CD4-positive, alpha-beta memory T cell (primary cell): ENCODE data around the gene RAPGEF1. TPM values are rescaled to one million over a fixed set of nuclear protein-coding genes. Genes with fewer than 3 reads are reported as not detected.
"Not testable (repeated sequence)": the region's sequence is repeated elsewhere in the genome, so short reads cannot be mapped to it uniquely, and the experiment has no call there.

ENCODE experiments used
- CTCF ChIA-PET: fragments of 350-600 bp; sonication (Branson Sonifier 250); formaldehyde crosslinking; loops from one replicate; lab custom pipeline; 2021; ENCODE audit warnings: inconsistent platforms; ENCODE audit not compliant: partially characterized antibody; lab: Charles Lee
- POLR2A ChIA-PET: fragments of 350-600 bp; sonication (Branson Sonifier 250); formaldehyde crosslinking; loops from one replicate; lab custom pipeline; 2021; ENCODE audit not compliant: partially characterized antibody; lab: Charles Lee
- DNase-seq, 5 donors: peaks; one replicate each; pipeline versions ENCODE4 v3.0.0 to v3.0.0-alpha.2; 2020 to 2022; ENCODE audit warnings: mixed read lengths in 1 of 5
- H3K27ac ChIP-seq: one replicate; pipeline ENCODE4 v1.7.0; 2013; ENCODE audit warnings: low read depth, low read length
- H3K27me3 ChIP-seq: 2 replicates; pipeline ENCODE4 v1.7.0; 2013; ENCODE audit warnings: mild to moderate bottlenecking, low read length, moderate library complexity; ENCODE audit not compliant: insufficient read depth
- H3K36me3 ChIP-seq: 2 replicates; pipeline ENCODE4 v1.7.0; 2013; ENCODE audit warnings: mild to moderate bottlenecking, low read length, moderate library complexity; ENCODE audit not compliant: insufficient read depth
- H3K4me1 ChIP-seq: 2 replicates; pipeline ENCODE4 v1.7.0; 2013; ENCODE audit warnings: mild to moderate bottlenecking, low read length, moderate library complexity; ENCODE audit not compliant: insufficient read depth
- H3K4me3 ChIP-seq, 2 donors: one replicate each; pipeline ENCODE4 v1.7.0; 2013; ENCODE audit warnings: low read length in 2 of 2, mild to moderate bottlenecking in 1 of 2
- H3K9me3 ChIP-seq, 2 donors: one replicate each; pipeline ENCODE4 v1.7.0; 2013; ENCODE audit warnings: low read length in 2 of 2, control low read depth in 1 of 2; ENCODE audit not compliant: control insufficient read depth in 1 of 2
- H3K27ac Mint-ChIP-seq, 7 donors: one replicate each; pipeline ENCODE4 v1.8.0; 2020 to 2021; ENCODE audit warnings: mixed read lengths in 7 of 7, mild to moderate bottlenecking in 6 of 7, inconsistent platforms in 3 of 7, moderate library complexity in 3 of 7
- H3K27me3 Mint-ChIP-seq, 2 donors: one replicate each; pipeline ENCODE4 v1.8.0; 2020 to 2021; ENCODE audit warnings: mixed read lengths in 2 of 2
- H3K36me3 Mint-ChIP-seq, 2 donors: one replicate each; pipeline ENCODE4 v1.8.0; 2020 to 2021; ENCODE audit warnings: mixed read lengths in 2 of 2, inconsistent platforms in 1 of 2, mild to moderate bottlenecking in 1 of 2
- H3K4me1 Mint-ChIP-seq, 4 donors: one replicate each; pipeline ENCODE4 v1.8.0; 2020 to 2021; ENCODE audit warnings: mixed read lengths in 4 of 4, mild to moderate bottlenecking in 1 of 4
- H3K4me3 Mint-ChIP-seq, 8 donors: one replicate each; pipeline ENCODE4 v1.8.0; 2020 to 2021; ENCODE audit warnings: mixed read lengths in 8 of 8, mild to moderate bottlenecking in 7 of 8, moderate library complexity in 6 of 8, inconsistent platforms in 3 of 8
- H3K9me3 Mint-ChIP-seq, 8 donors: one replicate each; pipeline ENCODE4 v1.8.0; 2020 to 2021; ENCODE audit warnings: mixed read lengths in 8 of 8, mild to moderate bottlenecking in 5 of 8, inconsistent platforms in 3 of 8, moderate library complexity in 1 of 8
- intact Hi-C: fragments of 100-400 bp; cut with micrococcal nuclease; formaldehyde crosslinking; loops from one replicate; pipeline ENCODE4 v1.15.1; 2023
- polyA plus RNA-seq, 2 donors: library from polyadenylated mRNA; unstranded; fragments of 300-500 nt; fragmentation: Illumina TruSeq; gene quantifications; one replicate each; pipeline ENCODE4 v1.2.3, GENCODE V29; 2021
- total RNA-seq, 2 experiments: library from RNA; stranded (reverse); gene quantifications; one replicate each; pipeline ENCODE4 v1.2.3, GENCODE V29; 2021

The RAPGEF1 gene
- total and polyA plus RNA-seq, 4 experiments from 2014 or later, result 1.5 to 149 (median 76.2) TPM

GRCh38 chr9:131690941-131691573 is 48.8 kb downstream of the RAPGEF1 start:
- Mint-ChIP-seq H3K27me3 (no peaks in the 10 kb centered on the region), H3K9me3 (no peaks in the 10 kb centered on the region), H3K4me1 (peaks cover 71 to 97% (median 88%) of the 10 kb centered on the region in 4 donors), H3K4me3 (peak overlapping the region; percentile 41 to 76 (median 62)), H3K36me3 (peaks cover 0 to 8% of the 10 kb centered on the region in 2 donors), H3K27ac (peak overlapping the region; percentile 30 to 94 (median 86))
- Histone ChIP-seq H3K4me3 (no peak overlapping the region), H3K9me3 (no peaks in the 10 kb centered on the region), H3K4me1 (peaks cover 91% of the 10 kb centered on the region), H3K27ac (peak overlapping the region; percentile 23), H3K27me3 (no peaks in the 10 kb centered on the region), H3K36me3 (no peaks in the 10 kb centered on the region)
- peak; percentile 50 to 68 (median 55) for DNase-seq
- intact Hi-C loops, result loop anchor here (2.0 kb wide), 1 partner anchor 38 kb away; no protein-coding TSS in a partner anchor
- POLR2A ChIA-PET, result interaction anchor here (0.7 to 7.5 kb wide), 9 partner anchors 10 to 48 kb away, joined by 3 to 73 read pairs (median 5); no protein-coding TSS in a partner anchor
- CTCF ChIA-PET, result interaction anchor here (1.4 kb wide), 2 partner anchors 22 to 57 kb away, joined by 3 to 4 read pairs; no protein-coding TSS in a partner anchor

DNA sequence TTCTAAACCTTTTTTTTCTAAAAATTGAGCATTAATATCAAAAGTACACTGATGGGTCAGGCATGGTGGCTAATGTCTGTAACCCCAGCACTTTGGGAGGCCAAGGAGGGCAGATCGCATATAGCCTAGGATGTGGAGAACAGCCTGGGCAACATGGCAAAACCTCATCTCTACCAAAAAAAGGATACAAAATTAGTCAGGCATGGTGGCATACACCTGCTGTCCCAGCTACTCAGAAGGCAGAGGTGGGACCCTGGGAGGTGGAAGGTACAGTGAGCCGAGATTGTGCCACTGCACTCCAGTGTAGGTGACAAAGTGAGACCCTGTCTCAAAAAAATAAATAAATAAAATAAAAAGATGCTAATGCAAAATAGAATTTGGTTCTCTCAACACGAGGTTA is 49.4 kb downstream of the RAPGEF1 start:
- Histone ChIP-seq H3K27ac (peak overlapping the region; percentile 23), H3K4me1 (peaks cover 88% of the 10 kb centered on the region), H3K9me3 (no peaks in the 10 kb centered on the region), H3K27me3 (no peaks in the 10 kb centered on the region), H3K36me3 (no peaks in the 10 kb centered on the region), H3K4me3 (no peak overlapping the region)
- Mint-ChIP-seq H3K36me3 (peaks cover 0 to 11% of the 10 kb centered on the region in 2 donors), H3K4me1 (peaks cover 67 to 97% (median 87%) of the 10 kb centered on the region in 4 donors), H3K27ac (peak overlapping the region; percentile 9 to 88 (median 82)), H3K9me3 (no peaks in the 10 kb centered on the region), H3K27me3 (no peaks in the 10 kb centered on the region), H3K4me3 (peak overlapping the region in 5 of 8 donors; percentile 10 to 76 (median 69))
- DNase-seq, result no peak
- intact Hi-C loops, result loop anchor here (2.0 kb wide), 1 partner anchor 38 kb away; no protein-coding TSS in a partner anchor
- ChIA-PET POLR2A (interaction anchor here (0.7 to 7.5 kb wide), 7 partner anchors 10 to 42 kb away, joined by 3 to 73 read pairs (median 5); no protein-coding TSS in a partner anchor), CTCF (interaction anchor here (1.4 to 2.8 kb wide), 3 partner anchors 12 to 56 kb away, joined by 3 to 20 read pairs (median 4); no protein-coding TSS in a partner anchor)

- Histone ChIP-seq H3K9me3 (no peaks in the 10 kb centered on the region), H3K27ac (no peak overlapping the region), H3K36me3 (no peaks in the 10 kb centered on the region), H3K4me1 (peaks cover 70% of the 10 kb centered on the region), H3K4me3 (no peak overlapping the region), H3K27me3 (no peaks in the 10 kb centered on the region)
- H3K4me3 Mint-ChIP-seq, result no peak overlapping the region
- DNase-seq, result no peak
- no peaks in the 10 kb centered on the region for H3K9me3 Mint-ChIP-seq
- intact Hi-C loops, result no loop called here
- peaks cover 61 to 96% (median 86%) of the 10 kb centered on the region in 4 donors for H3K4me1 Mint-ChIP-seq
- ChIA-PET CTCF (interaction anchor here (2.8 kb wide), 1 partner anchor 10 kb away, joined by 20 read pairs; no protein-coding TSS in a partner anchor), POLR2A (interaction anchor here (1.0 to 7.5 kb wide), 2 partner anchors 9 to 12 kb away, joined by 6 to 73 read pairs; no protein-coding TSS in a partner anchor)
- no peaks in the 10 kb centered on the region for H3K27me3 Mint-ChIP-seq
- H3K36me3 Mint-ChIP-seq, result peaks cover 0 to 11% of the 10 kb centered on the region in 2 donors
- H3K27ac Mint-ChIP-seq, result peak overlapping the region in 5 of 7 donors; percentile 13 to 63 (median 31)
Observed at GRCh38 chr9:131688377-131688776, 51.5 kb downstream of the RAPGEF1 start.

DNA sequence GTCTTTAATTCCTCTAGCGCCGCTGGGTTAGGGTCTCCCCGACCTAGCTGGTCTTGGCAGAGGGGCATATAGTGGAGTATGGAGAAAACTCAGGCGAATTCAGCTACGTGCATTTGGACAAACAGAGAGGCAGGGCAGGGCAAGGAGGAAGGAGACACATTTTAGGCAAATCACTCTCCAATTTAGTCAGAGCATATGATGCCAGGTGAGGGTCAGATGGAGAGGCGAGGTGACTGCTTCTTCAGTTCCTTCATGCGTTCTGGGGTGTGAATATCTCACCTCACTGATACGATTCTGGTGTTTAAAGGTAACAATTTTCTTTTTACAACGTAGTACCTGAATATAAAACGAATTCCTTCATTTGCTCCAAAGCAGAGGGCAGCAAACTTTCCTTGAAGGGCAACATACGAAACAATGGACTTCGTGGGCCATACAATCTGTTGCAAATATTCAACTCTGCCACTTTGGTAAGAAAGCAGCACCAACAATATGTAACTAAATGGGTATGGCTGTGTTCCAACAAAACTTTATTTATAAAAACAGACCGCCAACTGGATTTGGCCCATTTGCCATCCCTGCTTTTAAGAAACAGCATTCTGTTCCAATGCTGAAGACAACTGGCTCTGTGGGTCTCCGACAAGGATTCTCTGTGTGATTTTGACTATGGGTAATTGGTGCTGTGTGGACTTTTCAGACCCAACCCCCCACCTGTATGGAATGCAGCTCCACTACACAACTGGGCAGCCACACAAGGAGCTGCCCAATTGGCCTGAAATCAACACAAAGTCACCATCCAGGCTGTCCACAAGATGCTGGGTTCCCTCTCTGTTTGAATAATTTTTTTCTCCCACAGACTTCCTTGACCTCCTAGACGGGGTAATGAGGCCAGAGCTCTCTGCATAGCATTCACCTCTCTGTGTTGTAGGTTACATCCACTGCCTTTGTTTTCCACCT is 53.8 kb downstream of the RAPGEF1 start:
- H3K36me3 ChIP-seq, result no peaks in the 10 kb centered on the region
- no peak for DNase-seq
- H3K36me3 Mint-ChIP-seq, result peaks cover 0 to 10% of the 10 kb centered on the region in 2 donors
- peaks cover 51 to 95% (median 79%) of the 10 kb centered on the region in 4 donors for H3K4me1 Mint-ChIP-seq
- H3K27me3 ChIP-seq, result no peaks in the 10 kb centered on the region
- no peak overlapping the region for H3K4me3 ChIP-seq
- CTCF ChIA-PET, result interaction anchor here (1.0 kb wide), 1 partner anchor 54 kb away, joined by 3 read pairs; the partner anchor contains the start of gene RAPGEF1
- H3K9me3 ChIP-seq, result no peaks in the 10 kb centered on the region
- peak overlapping the region in 3 of 8 donors; percentile 26 to 62 (median 44) for H3K4me3 Mint-ChIP-seq
- H3K9me3 Mint-ChIP-seq, result no peaks in the 10 kb centered on the region
- no peak overlapping the region for H3K27ac ChIP-seq
- POLR2A ChIA-PET, result no interaction called here
- H3K27ac Mint-ChIP-seq, result peak overlapping the region; percentile 45 to 87 (median 80)
- no peaks in the 10 kb centered on the region for H3K27me3 Mint-ChIP-seq
- H3K4me1 ChIP-seq, result peaks cover 46% of the 10 kb centered on the region
- intact Hi-C loops, result no loop called here

- Mint-ChIP-seq H3K27ac (peak overlapping the region in 3 of 7 donors; percentile 25 to 94 (median 35)), H3K36me3 (peaks cover 0 to 13% of the 10 kb centered on the region in 2 donors), H3K4me1 (peaks cover 60 to 96% (median 84%) of the 10 kb centered on the region in 4 donors)
- H3K36me3 ChIP-seq, H3K4me3 Mint-ChIP-seq, DNase-seq, H3K9me3 Mint-ChIP-seq, CTCF ChIA-PET, H3K4me3 ChIP-seq, H3K27me3 Mint-ChIP-seq, intact Hi-C loops, H3K9me3 ChIP-seq, H3K27ac ChIP-seq, H3K27me3 ChIP-seq: not testable (repeated sequence)
- peaks cover 43% of the 10 kb centered on the region for H3K4me1 ChIP-seq
- POLR2A ChIA-PET, result interaction anchor here (21.5 kb wide), 1 partner anchor 53 kb away, joined by 692 read pairs; the partner anchor contains the start of gene RAPGEF1
Observed at GRCh38 chr9:131683094-131683493, 56.8 kb downstream of the RAPGEF1 start.

GRCh38 chr9:131682261-131682660 is 57.6 kb downstream of the RAPGEF1 start:
- peaks cover 44% of the 10 kb centered on the region for H3K4me1 ChIP-seq
- POLR2A ChIA-PET, result interaction anchor here (0.7 to 21.5 kb wide), 4 partner anchors 10 to 182 kb away, joined by 3 to 692 read pairs (median 148); partner anchors contain the start of gene RAPGEF1
- Mint-ChIP-seq H3K9me3 (no peaks in the 10 kb centered on the region), H3K27ac (peak overlapping the region in 6 of 7 donors; percentile 62 to 98 (median 81)), H3K36me3 (peaks cover 0 to 13% of the 10 kb centered on the region in 2 donors), H3K27me3 (no peaks in the 10 kb centered on the region), H3K4me1 (peaks cover 66 to 96% (median 84%) of the 10 kb centered on the region in 4 donors), H3K4me3 (no peak overlapping the region)
- H3K9me3 ChIP-seq, result no peaks in the 10 kb centered on the region
- CTCF ChIA-PET, result interaction anchor here (1.8 to 8.2 kb wide), 2 partner anchors 15 to 49 kb away, joined by 4 to 75 read pairs; no protein-coding TSS in a partner anchor
- no peak for DNase-seq
- no peak overlapping the region for H3K27ac ChIP-seq
- no peak overlapping the region for H3K4me3 ChIP-seq
- intact Hi-C loops, result no loop called here
- H3K27me3 ChIP-seq, result no peaks in the 10 kb centered on the region
- no peaks in the 10 kb centered on the region for H3K36me3 ChIP-seq
